Measurements from ENCODE around the gene ANG.
"Not testable (repeated sequence)": the region's sequence is repeated elsewhere in the genome, so short reads cannot be mapped to it uniquely, and the experiment has no call there.

DNA sequence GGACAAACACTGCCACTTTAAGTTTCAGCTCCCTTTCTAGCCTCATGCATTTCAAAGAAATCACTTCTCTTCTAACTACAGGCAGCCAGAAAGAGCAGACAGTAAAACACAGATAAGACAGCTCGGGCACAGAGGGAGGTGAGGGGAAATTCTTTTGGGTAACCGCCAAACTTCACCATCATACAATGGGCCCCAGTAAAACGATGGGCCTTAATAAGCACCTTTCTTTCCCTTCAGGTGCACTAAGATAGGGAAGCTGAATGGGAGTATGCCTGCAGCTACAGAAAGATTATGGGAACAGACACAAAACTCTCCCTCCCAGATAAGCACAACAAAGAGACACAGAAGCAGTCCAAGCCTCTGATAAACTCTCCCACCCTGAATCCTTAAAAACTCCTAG lies 45.8 kb upstream of the ANG start:
- TF ChIP-seq, protein P1, sequence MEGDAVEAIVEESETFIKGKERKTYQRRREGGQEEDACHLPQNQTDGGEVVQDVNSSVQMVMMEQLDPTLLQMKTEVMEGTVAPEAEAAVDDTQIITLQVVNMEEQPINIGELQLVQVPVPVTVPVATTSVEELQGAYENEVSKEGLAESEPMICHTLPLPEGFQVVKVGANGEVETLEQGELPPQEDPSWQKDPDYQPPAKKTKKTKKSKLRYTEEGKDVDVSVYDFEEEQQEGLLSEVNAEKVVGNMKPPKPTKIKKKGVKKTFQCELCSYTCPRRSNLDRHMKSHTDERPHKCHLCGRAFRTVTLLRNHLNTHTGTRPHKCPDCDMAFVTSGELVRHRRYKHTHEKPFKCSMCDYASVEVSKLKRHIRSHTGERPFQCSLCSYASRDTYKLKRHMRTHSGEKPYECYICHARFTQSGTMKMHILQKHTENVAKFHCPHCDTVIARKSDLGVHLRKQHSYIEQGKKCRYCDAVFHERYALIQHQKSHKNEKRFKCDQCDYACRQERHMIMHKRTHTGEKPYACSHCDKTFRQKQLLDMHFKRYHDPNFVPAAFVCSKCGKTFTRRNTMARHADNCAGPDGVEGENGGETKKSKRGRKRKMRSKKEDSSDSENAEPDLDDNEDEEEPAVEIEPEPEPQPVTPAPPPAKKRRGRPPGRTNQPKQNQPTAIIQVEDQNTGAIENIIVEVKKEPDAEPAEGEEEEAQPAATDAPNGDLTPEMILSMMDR (IDR thresholded peaks at IDR 0.05), result not testable (repeated sequence)
- not testable (repeated sequence) for TF ChIP-seq POLR2A (IDR thresholded peaks at IDR 0.05)
